Measurements from ENCODE around the gene CDC16.
"Not testable (repeated sequence)": the region's sequence is repeated elsewhere in the genome, so short reads cannot be mapped to it uniquely, and the experiment has no call there.

Gene CDC16

DNA sequence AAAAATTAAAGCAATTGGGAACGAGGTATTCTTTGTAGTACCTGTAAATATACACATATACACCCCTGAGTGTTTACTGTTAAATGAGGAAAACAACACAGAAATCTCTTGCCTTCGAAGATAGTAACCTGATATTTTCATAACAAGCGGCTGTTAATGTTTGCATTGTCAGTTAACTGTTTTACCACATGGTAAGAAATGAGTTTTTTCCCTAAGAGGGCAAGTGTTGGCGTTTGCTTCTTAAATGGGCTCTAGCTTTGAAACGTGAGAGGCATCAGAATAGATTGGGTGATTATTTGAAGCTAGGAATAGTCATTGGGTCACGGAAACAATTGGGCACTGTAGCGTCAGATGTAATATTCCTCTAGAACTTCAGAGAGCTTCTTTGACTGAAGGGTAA lies 24.7 kb downstream of the CDC16 start:
- peaks cover 86% of the 10 kb centered on the region for H3K36me3 ChIP-seq
- no peak overlapping the region for H3K27ac ChIP-seq
- peaks cover 51% of the 10 kb centered on the region for H3K4me1 ChIP-seq
- H3K9me3 ChIP-seq: no peaks in the 10 kb centered on the region
- no peak overlapping the region for H3K9ac ChIP-seq
- peaks cover 12% of the 10 kb centered on the region for H4K20me1 ChIP-seq
- H3K27me3 ChIP-seq: no peaks in the 10 kb centered on the region
- no peak overlapping the region for H3K4me3 ChIP-seq
- TF ChIP-seq Cebpa-rat (IDR thresholded peaks at IDR 0.05): no peak
- H3K4me2 ChIP-seq: no peak overlapping the region

DNA sequence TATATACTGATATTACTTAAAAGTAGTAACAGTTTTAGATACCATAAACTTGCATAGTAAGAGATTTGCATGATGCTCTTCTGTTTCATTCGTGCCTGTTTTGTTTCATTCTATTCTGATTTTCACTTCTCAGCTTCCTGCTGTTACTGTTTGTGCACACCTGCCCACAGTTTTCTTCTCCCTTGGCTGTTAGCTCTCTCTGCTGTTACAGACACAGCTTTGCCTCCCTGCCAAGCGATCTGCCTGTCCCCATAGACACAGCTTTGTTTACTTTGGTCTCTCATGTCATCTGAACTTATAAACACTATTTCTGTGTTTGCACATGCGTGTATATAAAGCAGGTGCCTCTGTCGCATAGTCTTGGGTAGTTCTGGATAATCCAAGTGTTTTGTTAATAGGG lies 25.3 kb downstream of the CDC16 start:
- Histone ChIP-seq H3K9ac (no peak overlapping the region), H3K36me3 (peaks cover 86% of the 10 kb centered on the region), H3K4me2 (no peak overlapping the region)

DNA sequence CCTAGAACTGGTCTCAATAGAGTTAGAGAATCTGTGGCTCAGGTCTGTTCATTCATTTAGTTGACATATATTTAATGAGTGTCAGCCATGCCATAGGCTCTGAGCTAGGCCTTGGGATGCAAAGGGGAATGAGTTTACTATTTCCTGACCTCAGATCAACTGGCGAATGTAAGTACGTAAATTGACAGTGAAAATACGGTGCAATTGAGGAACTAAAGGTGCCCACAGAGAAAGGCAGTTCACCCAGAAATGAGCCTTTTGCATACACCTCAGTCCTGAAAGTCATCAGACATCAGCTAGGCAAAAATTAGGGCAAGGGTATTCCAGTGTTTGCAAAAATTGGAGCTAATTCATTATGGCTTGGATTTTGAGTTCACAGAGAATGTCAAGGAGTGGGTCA lies 26.1 kb downstream of the CDC16 start:
- Histone ChIP-seq H3K4me1 (peaks cover 52% of the 10 kb centered on the region), H3K4me3 (no peak overlapping the region), H3K27ac (no peak overlapping the region), H3K27me3 (no peaks in the 10 kb centered on the region), H3K4me2 (peak overlapping the region; percentile 85), H3K36me3 (peaks cover 86% of the 10 kb centered on the region), H4K20me1 (peaks cover 12% of the 10 kb centered on the region), H3K9me3 (no peaks in the 10 kb centered on the region), H3K9ac (no peak overlapping the region)
- TF ChIP-seq Cebpa-rat (IDR thresholded peaks at IDR 0.05): no peak

More for the DNA sequence above, 25.3 kb downstream of the CDC16 start:
- peaks cover 12% of the 10 kb centered on the region for H4K20me1 ChIP-seq
- no peak overlapping the region for H3K4me3 ChIP-seq
- H3K27ac ChIP-seq: no peak overlapping the region
- H3K9me3 ChIP-seq: no peaks in the 10 kb centered on the region
- peaks cover 52% of the 10 kb centered on the region for H3K4me1 ChIP-seq
- TF ChIP-seq Cebpa-rat (IDR thresholded peaks at IDR 0.05): no peak
- H3K27me3 ChIP-seq: no peaks in the 10 kb centered on the region

DNA sequence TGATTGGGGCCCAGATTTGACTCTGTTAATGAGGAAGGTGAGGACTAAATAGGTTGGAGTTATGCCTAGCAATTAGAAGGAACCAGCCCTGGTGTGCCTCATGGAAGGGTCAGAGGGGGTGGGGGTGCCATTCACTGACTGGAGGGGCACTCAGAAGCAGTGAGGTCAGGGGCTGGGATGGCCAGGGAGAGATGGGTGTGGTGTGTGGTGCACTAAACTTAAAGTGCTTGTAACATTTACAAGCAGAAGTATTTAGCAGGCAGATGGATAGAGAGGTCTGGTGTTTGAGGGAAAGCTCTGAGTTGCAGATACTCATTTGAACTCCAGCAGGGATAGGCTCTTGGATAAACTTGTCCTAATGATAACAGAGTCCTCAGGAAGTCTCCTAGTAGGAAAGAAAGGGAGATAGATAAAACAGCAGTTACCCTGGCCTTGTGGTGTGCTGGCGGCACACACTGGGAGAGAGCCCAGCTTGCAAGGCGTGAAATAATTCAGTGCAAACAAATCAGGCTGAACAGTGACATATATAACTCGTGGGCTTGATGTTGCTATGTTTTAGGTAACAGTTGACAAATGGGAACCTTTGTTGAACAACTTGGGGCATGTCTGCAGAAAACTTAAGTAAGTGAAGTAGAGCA lies 26.8 kb downstream of the CDC16 start:
- TF ChIP-seq Cebpa-rat (IDR thresholded peaks at IDR 0.05): no peak
- H3K9me3 ChIP-seq: no peaks in the 10 kb centered on the region
- no peaks in the 10 kb centered on the region for H3K27me3 ChIP-seq
- peaks cover 52% of the 10 kb centered on the region for H3K4me1 ChIP-seq
- H3K4me3 ChIP-seq: no peak overlapping the region
- H3K9ac ChIP-seq: no peak overlapping the region
- peak overlapping the region; percentile 85 for H3K4me2 ChIP-seq
- peaks cover 12% of the 10 kb centered on the region for H4K20me1 ChIP-seq
- H3K36me3 ChIP-seq: peaks cover 86% of the 10 kb centered on the region
- no peak overlapping the region for H3K27ac ChIP-seq

DNA sequence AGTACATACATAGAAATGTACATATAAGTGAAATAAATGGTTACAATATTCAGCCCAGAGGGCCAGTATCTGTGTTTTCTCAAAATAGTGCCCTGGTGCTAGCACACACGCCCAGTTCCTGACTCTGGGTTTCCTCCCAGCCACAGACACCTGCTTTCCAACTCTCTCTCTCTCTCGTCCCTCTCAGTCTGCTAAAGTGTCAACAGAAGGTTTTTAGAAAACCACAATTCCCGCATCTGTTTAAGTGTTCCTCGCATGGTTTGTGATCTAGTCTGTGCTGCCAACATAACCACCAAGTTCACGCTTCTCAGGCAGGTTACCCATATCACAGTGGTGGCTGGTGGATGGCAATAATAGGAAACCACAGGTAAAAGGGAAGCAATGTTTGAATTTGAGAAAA lies 28.9 kb downstream of the CDC16 start:
- peaks cover 8% of the 10 kb centered on the region; the same call in 1 of the 2 replicates for H3K9me3 ChIP-seq
- no peaks in the 10 kb centered on the region for H3K27me3 ChIP-seq
- peaks cover 12% of the 10 kb centered on the region for H4K20me1 ChIP-seq
- peak overlapping the region; percentile 70 for H3K27ac ChIP-seq
- H3K9ac ChIP-seq: peak overlapping the region; percentile 51
- H3K36me3 ChIP-seq: peaks cover 88% of the 10 kb centered on the region
- peak overlapping the region; percentile 42; the same call in 1 of the 2 replicates for H3K4me3 ChIP-seq
- peak overlapping the region; percentile 85 for H3K4me2 ChIP-seq
- TF ChIP-seq Cebpa-rat (IDR thresholded peaks at IDR 0.05): no peak
- peaks cover 60% of the 10 kb centered on the region for H3K4me1 ChIP-seq

DNA sequence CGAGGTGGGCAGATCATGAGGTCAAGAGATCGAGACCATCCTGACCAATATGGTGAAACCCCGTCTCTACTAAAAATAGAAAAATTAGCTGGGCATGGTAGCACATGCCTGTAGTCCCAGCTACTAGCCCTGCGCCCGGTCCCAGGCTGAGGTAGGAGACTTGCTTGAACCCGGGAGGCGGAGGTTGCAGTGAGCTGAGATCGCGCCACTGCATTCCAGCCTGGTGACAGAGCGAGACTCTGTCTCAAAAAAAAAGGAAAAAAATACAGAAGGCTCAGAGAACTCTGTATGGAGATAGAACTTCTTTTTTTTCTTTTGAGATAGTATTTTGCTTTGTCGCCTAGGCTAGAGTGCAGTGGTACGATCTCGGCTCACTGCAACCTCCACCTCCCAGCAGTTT lies 29.6 kb downstream of the CDC16 start:
- Histone ChIP-seq H4K20me1 (peaks cover 12% of the 10 kb centered on the region), H3K4me2 (peak overlapping the region; percentile 85; the same call in 1 of the 2 replicates), H3K4me1 (peaks cover 60% of the 10 kb centered on the region), H3K36me3 (peaks cover 88% of the 10 kb centered on the region)
- not testable (repeated sequence) for H3K4me3 ChIP-seq, H3K27me3 ChIP-seq, H3K9ac ChIP-seq, H3K27ac ChIP-seq, H3K9me3 ChIP-seq

DNA sequence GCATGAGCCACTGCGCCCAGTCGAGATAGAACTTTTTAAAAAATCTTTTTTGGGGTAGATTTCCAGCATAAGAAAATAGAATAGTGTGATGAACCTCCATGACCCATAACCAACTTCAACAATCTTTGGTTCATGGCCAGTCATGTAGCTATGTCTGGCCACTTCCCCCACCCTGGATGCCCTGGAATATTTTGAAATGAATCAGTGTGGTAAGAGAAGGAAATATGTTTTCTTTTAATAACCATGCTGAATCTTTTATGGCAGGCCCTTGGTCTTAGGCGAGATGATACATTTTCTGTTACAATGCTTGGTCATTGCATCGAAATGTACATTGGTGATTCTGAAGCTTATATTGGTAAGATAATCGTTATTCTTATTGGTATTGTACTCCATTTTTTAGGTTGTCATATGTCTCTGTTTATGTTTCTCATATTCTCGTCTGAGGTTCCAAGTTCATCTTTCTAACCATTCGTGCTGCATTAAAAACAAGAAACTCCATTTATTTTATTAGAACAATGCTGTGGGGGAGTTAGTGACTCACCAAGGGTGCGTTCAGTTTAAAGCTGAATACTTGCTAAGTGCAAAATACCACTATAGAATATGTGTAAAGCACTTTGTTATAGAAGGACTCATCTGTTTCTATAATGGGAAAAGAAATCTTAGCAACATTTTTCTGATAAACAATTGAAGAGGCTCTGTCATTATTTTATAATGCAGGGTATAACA lies 30.4 kb downstream of the CDC16 start:
- Histone ChIP-seq H3K9ac (no peak overlapping the region), H3K9me3 (peaks cover 8% of the 10 kb centered on the region; the same call in 1 of the 2 replicates), H3K4me2 (no peak overlapping the region), H3K36me3 (peaks cover 88% of the 10 kb centered on the region), H3K4me3 (no peak overlapping the region), H3K27ac (no peak overlapping the region), H3K4me1 (peaks cover 52% of the 10 kb centered on the region), H4K20me1 (peaks cover 10% of the 10 kb centered on the region), H3K27me3 (no peaks in the 10 kb centered on the region)
- TF ChIP-seq Cebpa-rat (IDR thresholded peaks at IDR 0.05): no peak

DNA sequence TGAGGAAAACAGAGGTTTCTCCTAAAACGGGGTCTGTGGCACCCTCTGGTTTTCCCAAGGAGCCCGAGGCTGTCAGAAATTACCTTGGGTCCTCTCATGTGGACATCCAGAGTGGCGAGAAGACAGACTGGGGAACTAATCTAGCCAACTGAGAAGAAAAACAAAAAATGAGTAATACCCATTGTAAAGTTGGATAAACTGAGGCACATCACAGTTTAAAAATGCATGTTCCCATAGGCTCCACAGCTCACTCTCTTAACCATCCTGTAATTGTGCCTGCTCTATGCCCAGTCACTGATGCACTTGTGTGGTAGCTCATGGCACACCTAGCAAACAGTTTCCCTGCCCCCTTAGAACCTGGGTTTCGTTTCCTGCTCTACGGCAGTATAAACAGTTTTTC lies 31.5 kb downstream of the CDC16 start:
- Histone ChIP-seq H3K4me1 (peaks cover 40% of the 10 kb centered on the region), H3K27me3 (no peaks in the 10 kb centered on the region), H3K4me2 (no peak overlapping the region), H3K27ac (no peak overlapping the region), H3K9ac (no peak overlapping the region), H3K4me3 (no peak overlapping the region), H3K36me3 (peaks cover 87% of the 10 kb centered on the region), H4K20me1 (peaks cover 6% of the 10 kb centered on the region), H3K9me3 (peaks cover 8% of the 10 kb centered on the region; the same call in 1 of the 2 replicates)
- TF ChIP-seq Cebpa-rat (IDR thresholded peaks at IDR 0.05): no peak

DNA sequence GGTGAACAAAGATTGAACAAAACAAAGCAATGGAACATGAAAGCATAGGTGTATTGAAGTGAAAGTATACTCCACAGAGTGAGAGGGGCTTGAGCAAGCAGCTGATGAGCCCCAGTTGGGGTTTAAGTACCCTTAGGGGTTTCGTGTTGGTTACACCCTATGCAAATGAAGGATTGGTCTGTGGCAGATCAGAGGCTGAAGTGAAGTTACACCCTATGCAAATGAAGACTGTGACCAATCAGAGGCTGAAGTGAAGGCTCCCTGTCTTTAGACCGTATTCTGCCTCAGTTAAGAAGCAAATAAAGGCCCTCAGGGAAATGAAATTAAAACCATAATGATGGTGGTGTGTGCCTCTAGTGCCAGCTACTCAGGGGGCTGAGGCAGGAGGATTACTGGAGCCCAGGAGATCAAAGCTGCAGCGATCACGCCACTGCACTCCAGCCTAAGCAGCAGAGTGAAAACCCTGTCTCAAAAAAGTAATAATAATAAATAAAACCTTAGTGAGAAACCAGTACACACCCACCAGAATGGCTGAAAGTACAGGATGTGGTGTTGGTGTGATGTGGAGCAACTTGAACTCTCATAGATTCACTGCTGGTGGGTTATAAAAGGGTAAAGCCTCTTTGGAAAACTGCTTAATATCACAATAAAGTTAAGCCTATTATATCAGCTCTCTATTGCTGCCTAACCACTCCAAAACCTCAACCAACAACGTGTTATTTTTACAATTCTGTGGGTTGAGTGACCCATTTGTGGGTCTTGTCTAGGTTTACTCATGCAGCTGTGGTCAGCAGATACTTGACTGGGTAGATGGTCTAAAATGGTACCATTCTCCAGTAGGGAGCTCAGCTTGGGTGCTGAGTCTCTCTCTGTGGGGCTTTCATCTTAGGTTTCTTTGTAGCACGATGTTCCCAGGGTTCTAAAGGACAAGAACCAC lies 33.9 kb downstream of the CDC16 start:
- H3K4me1 ChIP-seq: peaks cover 17% of the 10 kb centered on the region
- no peak overlapping the region for H3K27ac ChIP-seq
- no peak overlapping the region for H3K4me3 ChIP-seq
- no peaks in the 10 kb centered on the region for H3K27me3 ChIP-seq
- no peak overlapping the region for H3K9ac ChIP-seq
- H4K20me1 ChIP-seq: no peaks in the 10 kb centered on the region; the same call in 1 of the 2 replicates
- H3K36me3 ChIP-seq: peaks cover 93% of the 10 kb centered on the region
- H3K4me2 ChIP-seq: peak overlapping the region; percentile 4; the same call in 1 of the 2 replicates
- TF ChIP-seq Cebpa-rat (IDR thresholded peaks at IDR 0.05): no peak
- H3K9me3 ChIP-seq: peaks cover 8% of the 10 kb centered on the region; the same call in 1 of the 2 replicates

All from BLaER1 (cell line).